Activated CD8-positive, alpha-beta memory T cell treated with anti-CD3 and anti-CD28 coated beads, Interleukin-2, amount 50 U/mL, for 48 hours (primary cell): Measurements from ENCODE around the gene TNFRSF6B.
"Not testable (repeated sequence)": the region's sequence is repeated elsewhere in the genome, so short reads cannot be mapped to it uniquely, and the experiment has no call there.

Experiments
- DNase-seq: peaks from one replicate; pipeline ENCODE4 v3.0.0-alpha.2; 2020

TNFRSF6B gene

GRCh38 chr20:63696628-63697356, at the start of gene TNFRSF6B:
TNFRSF6B (plus strand) TSS chr20:63696652; CDS start chr20:63696768, 116 bp downstream.
- DNase-seq: no peak

- DNase-seq: no peak
Observed at GRCh38 chr20:63648190-63648589, 48.3 kb upstream of the TNFRSF6B start.

- DNase-seq: no peak
Observed at GRCh38 chr20:63648895-63649589, 47.4 kb upstream of the TNFRSF6B start.

GRCh38 chr20:63650486-63650885, 46.0 kb upstream of the TNFRSF6B start:
- not testable (repeated sequence) for DNase-seq

GRCh38 chr20:63651942-63652191, 44.6 kb upstream of the TNFRSF6B start:
- no peak for DNase-seq

- no peak for DNase-seq
Observed at GRCh38 chr20:63652192-63652980, 44.1 kb upstream of the TNFRSF6B start.

GRCh38 chr20:63653041-63653973, 43.1 kb upstream of the TNFRSF6B start, which contains the start of gene STMN3:
STMN3 (minus strand) TSS chr20:63653424; CDS start chr20:63653345, 79 bp downstream.
- DNase-seq: peak; percentile 82

- no peak for DNase-seq
Observed at GRCh38 chr20:63653974-63654668, 42.3 kb upstream of the TNFRSF6B start.

GRCh38 chr20:63655249-63655648, 41.2 kb upstream of the TNFRSF6B start:
- no peak for DNase-seq

GRCh38 chr20:63656451-63656850, 40.0 kb upstream of the TNFRSF6B start:
- DNase-seq: no peak

GRCh38 chr20:63657260-63657936, 39.1 kb upstream of the TNFRSF6B start:
- DNase-seq: peak; percentile 62

GRCh38 chr20:63657937-63658748, 38.3 kb upstream of the TNFRSF6B start, which contains the start of gene RTEL1:
RTEL1 (plus strand) TSS chr20:63658312; CDS start chr20:63659403, 1,091 bp downstream.
- peak; percentile 98 for DNase-seq

- DNase-seq: no peak
Observed at GRCh38 chr20:63658749-63659187, 37.7 kb upstream of the TNFRSF6B start.

GRCh38 chr20:63659370-63659769, 37.1 kb upstream of the TNFRSF6B start:
- no peak for DNase-seq

GRCh38 chr20:63660174-63660573, 36.3 kb upstream of the TNFRSF6B start:
- DNase-seq: not testable (repeated sequence)

GRCh38 chr20:63660622-63661021, 35.8 kb upstream of the TNFRSF6B start:
- DNase-seq: no peak

GRCh38 chr20:63661108-63661507, 35.3 kb upstream of the TNFRSF6B start:
- DNase-seq: no peak

GRCh38 chr20:63661959-63662812, 34.3 kb upstream of the TNFRSF6B start:
- DNase-seq: no peak

GRCh38 chr20:63662813-63663189, 33.7 kb upstream of the TNFRSF6B start:
- no peak for DNase-seq
